SJCRH30 (cell line): ENCODE results near the gene TNIP3. TPM values are rescaled to one million over a fixed set of nuclear protein-coding genes. Genes with fewer than 3 reads are reported as not detected.

ENCODE experiments used
- DNase-seq, 2 experiments: peaks; one replicate each; pipeline ENCODE4 v3.0.0-alpha.2; 2015 to 2020
- H3K27ac ChIP-seq: fragments of 250-450 bp; sonication (Bioruptor Pico); 2 replicates; pipeline ENCODE4 v1.5.1; 2020; ENCODE audit warnings: mild to moderate bottlenecking, moderate library complexity
- H3K27me3 ChIP-seq: fragments of 250-450 bp; sonication (Bioruptor Pico); 2 replicates; pipeline ENCODE4 v1.5.1; 2020; ENCODE audit warnings: mild to moderate bottlenecking, moderate library complexity
- H3K36me3 ChIP-seq: fragments of 250-450 bp; sonication (Bioruptor Pico); 2 replicates; pipeline ENCODE4 v1.5.1; 2020; ENCODE audit warnings: mild to moderate bottlenecking, moderate library complexity
- H3K4me1 ChIP-seq: fragments of 250-450 bp; sonication (Bioruptor Pico); 2 replicates; pipeline ENCODE4 v1.5.1; 2020; ENCODE audit warnings: mild to moderate bottlenecking, moderate library complexity
- H3K4me3 ChIP-seq: fragments of 250-450 bp; sonication (Bioruptor Pico); 2 replicates; pipeline ENCODE4 v1.5.1; 2020; ENCODE audit warnings: mild to moderate bottlenecking, moderate library complexity
- H3K9me3 ChIP-seq: fragments of 250-450 bp; sonication (Bioruptor Pico); replicated peaks from 2 replicates; pipeline ENCODE4 v1.5.1; 2020; ENCODE audit warnings: mild to moderate bottlenecking, moderate library complexity
- total RNA-seq: library from RNA; depleted of rRNA; stranded (reverse); fragments of >200 nt; shearing (Covaris generic); gene quantifications from 2 replicates; pipeline ENCODE4 v1.2.3, GENCODE V29; 2014

Gene TNIP3
- total RNA-seq, 1 experiment from 2014 or later = 0.16 TPM

- Histone ChIP-seq H3K4me3 (peak overlapping the region; percentile 62), H3K4me1 (no peaks in the 10 kb centered on the region), H3K27ac (no peak overlapping the region), H3K9me3 (no peaks in the 10 kb centered on the region), H3K36me3 (no peaks in the 10 kb centered on the region), H3K27me3 (no peaks in the 10 kb centered on the region)
- DNase-seq = peak; percentile 43 to 57
Measured at GRCh38 chr4:121156822-121157769, 7.0 kb downstream of the TNIP3 start.

GRCh38 chr4:121155893-121156292 lies 8.2 kb downstream of the TNIP3 start:
- Histone ChIP-seq H3K27ac (no peak overlapping the region), H3K4me3 (peak overlapping the region; percentile 62)
- DNase-seq = peak in 1 of 2 experiments; percentile 31

GRCh38 chr4:121154103-121154515 lies 10.0 kb downstream of the TNIP3 start:
- Histone ChIP-seq H3K4me1 (no peaks in the 10 kb centered on the region), H3K27me3 (no peaks in the 10 kb centered on the region), H3K27ac (no peak overlapping the region), H3K9me3 (no peaks in the 10 kb centered on the region), H3K4me3 (no peak overlapping the region), H3K36me3 (no peaks in the 10 kb centered on the region)
- no peak for DNase-seq

More at GRCh38 chr4:121155893-121156292, 8.2 kb downstream of the TNIP3 start:
- Histone ChIP-seq H3K4me1 (no peaks in the 10 kb centered on the region), H3K36me3 (no peaks in the 10 kb centered on the region), H3K9me3 (no peaks in the 10 kb centered on the region), H3K27me3 (no peaks in the 10 kb centered on the region)

GRCh38 chr4:121151942-121152341 lies 12.2 kb downstream of the TNIP3 start:
- DNase-seq = no peak
- no peak overlapping the region for H3K27ac ChIP-seq
- no peaks in the 10 kb centered on the region for H3K4me1 ChIP-seq
- H3K27me3 ChIP-seq = no peaks in the 10 kb centered on the region
- H3K36me3 ChIP-seq = no peaks in the 10 kb centered on the region
- H3K9me3 ChIP-seq = no peaks in the 10 kb centered on the region
- H3K4me3 ChIP-seq = no peak overlapping the region

GRCh38 chr4:121150486-121150885 lies 13.6 kb downstream of the TNIP3 start:
- Histone ChIP-seq H3K27me3 (no peaks in the 10 kb centered on the region), H3K27ac (no peak overlapping the region), H3K4me1 (no peaks in the 10 kb centered on the region), H3K36me3 (no peaks in the 10 kb centered on the region), H3K4me3 (no peak overlapping the region), H3K9me3 (no peaks in the 10 kb centered on the region)
- no peak for DNase-seq

GRCh38 chr4:121150003-121150402 lies 14.1 kb downstream of the TNIP3 start:
- H3K27ac ChIP-seq = no peak overlapping the region
- H3K4me3 ChIP-seq = no peak overlapping the region
- no peaks in the 10 kb centered on the region for H3K27me3 ChIP-seq
- no peaks in the 10 kb centered on the region for H3K36me3 ChIP-seq
- no peaks in the 10 kb centered on the region for H3K4me1 ChIP-seq
- H3K9me3 ChIP-seq = no peaks in the 10 kb centered on the region
- DNase-seq = no peak

GRCh38 chr4:121148621-121149020 lies 15.5 kb downstream of the TNIP3 start:
- no peaks in the 10 kb centered on the region for H3K27me3 ChIP-seq
- H3K36me3 ChIP-seq = no peaks in the 10 kb centered on the region
- H3K4me3 ChIP-seq = no peak overlapping the region
- no peak overlapping the region for H3K27ac ChIP-seq
- no peak for DNase-seq
- no peaks in the 10 kb centered on the region for H3K9me3 ChIP-seq
- H3K4me1 ChIP-seq = no peaks in the 10 kb centered on the region

GRCh38 chr4:121148000-121148399 lies 16.1 kb downstream of the TNIP3 start:
- H3K36me3 ChIP-seq = no peaks in the 10 kb centered on the region
- no peaks in the 10 kb centered on the region for H3K9me3 ChIP-seq
- no peak for DNase-seq
- H3K27ac ChIP-seq = no peak overlapping the region
- no peaks in the 10 kb centered on the region for H3K4me1 ChIP-seq
- H3K4me3 ChIP-seq = no peak overlapping the region
- H3K27me3 ChIP-seq = no peaks in the 10 kb centered on the region

GRCh38 chr4:121146530-121146929 lies 17.6 kb downstream of the TNIP3 start:
- Histone ChIP-seq H3K4me1 (no peaks in the 10 kb centered on the region), H3K36me3 (no peaks in the 10 kb centered on the region), H3K27me3 (no peaks in the 10 kb centered on the region), H3K4me3 (no peak overlapping the region), H3K9me3 (no peaks in the 10 kb centered on the region), H3K27ac (no peak overlapping the region)
- DNase-seq = no peak

- Histone ChIP-seq H3K4me3 (no peak overlapping the region), H3K27ac (no peak overlapping the region), H3K9me3 (no peaks in the 10 kb centered on the region), H3K36me3 (no peaks in the 10 kb centered on the region), H3K27me3 (no peaks in the 10 kb centered on the region), H3K4me1 (no peaks in the 10 kb centered on the region)
- DNase-seq = no peak
Measured at GRCh38 chr4:121145430-121145829, 18.7 kb downstream of the TNIP3 start.

GRCh38 chr4:121144021-121144420 lies 20.1 kb downstream of the TNIP3 start:
- no peaks in the 10 kb centered on the region for H3K27me3 ChIP-seq
- peaks cover 8% of the 10 kb centered on the region; the same call in 1 of the 2 replicates for H3K4me1 ChIP-seq
- H3K4me3 ChIP-seq = no peak overlapping the region
- no peaks in the 10 kb centered on the region for H3K36me3 ChIP-seq
- H3K9me3 ChIP-seq = no peaks in the 10 kb centered on the region
- H3K27ac ChIP-seq = no peak overlapping the region
- DNase-seq = no peak

GRCh38 chr4:121143131-121143530 lies 21.0 kb downstream of the TNIP3 start:
- DNase-seq = no peak
- H3K36me3 ChIP-seq = no peaks in the 10 kb centered on the region
- H3K27me3 ChIP-seq = no peaks in the 10 kb centered on the region
- H3K4me1 ChIP-seq = peaks cover 11% of the 10 kb centered on the region; the same call in 1 of the 2 replicates
- no peaks in the 10 kb centered on the region for H3K9me3 ChIP-seq
- H3K27ac ChIP-seq = no peak overlapping the region
- H3K4me3 ChIP-seq = no peak overlapping the region

GRCh38 chr4:121140716-121141460 lies 23.2 kb downstream of the TNIP3 start:
- no peaks in the 10 kb centered on the region for H3K9me3 ChIP-seq
- H3K36me3 ChIP-seq = no peaks in the 10 kb centered on the region
- DNase-seq = peak in 1 of 2 experiments; percentile 13
- H3K4me1 ChIP-seq = peaks cover 11% of the 10 kb centered on the region; the same call in 1 of the 2 replicates
- no peaks in the 10 kb centered on the region for H3K27me3 ChIP-seq
- H3K27ac ChIP-seq = no peak overlapping the region
- H3K4me3 ChIP-seq = no peak overlapping the region

- no peak overlapping the region for H3K4me3 ChIP-seq
- H3K27me3 ChIP-seq = no peaks in the 10 kb centered on the region
- no peaks in the 10 kb centered on the region for H3K9me3 ChIP-seq
- peak in 1 of 2 experiments; percentile 27 for DNase-seq
- no peak overlapping the region for H3K27ac ChIP-seq
- H3K4me1 ChIP-seq = peaks cover 11% of the 10 kb centered on the region; the same call in 1 of the 2 replicates
- H3K36me3 ChIP-seq = no peaks in the 10 kb centered on the region
Measured at GRCh38 chr4:121139533-121140222, 24.4 kb downstream of the TNIP3 start.
